Neural cell (in vitro differentiated cells): ENCODE measurements around the gene CAPZA2. TPM values are rescaled to one million over a fixed set of nuclear protein-coding genes. Genes with fewer than 3 reads are reported as not detected.

ENCODE experiments used
- H2AFZ ChIP-seq: fragments of 200-600, 300-800 bp; sonication (generic), shearing (Covaris generic); 2 replicates; pipeline ENCODE4 v1.6.0; 2014; ENCODE audit warnings: low read depth, mild to moderate bottlenecking, antibody characterized with exemption, low read length, moderate library complexity
- H3F3A ChIP-seq: fragments of 200-600 bp; shearing (Covaris generic); 2 replicates; pipeline ENCODE4 v1.6.1; 2016; ENCODE audit warnings: mild to moderate bottlenecking, moderate library complexity, mixed read lengths, antibody characterized with exemption, low read length; ENCODE audit not compliant: insufficient read depth, poor library complexity, severe bottlenecking
- H3K27ac ChIP-seq: fragments of 200-600, 300-800 bp; sonication (generic), shearing (Covaris generic); 2 replicates; pipeline ENCODE4 v1.5.1; 2014; ENCODE audit warnings: mild to moderate bottlenecking, low read length, moderate library complexity
- H3K27me3 ChIP-seq: fragments of 300-800, 200-600 bp; sonication (generic), shearing (Covaris generic); 2 replicates; pipeline ENCODE4 v1.6.0; 2014; ENCODE audit warnings: mild to moderate bottlenecking, low read depth, low read length, moderate library complexity; ENCODE audit not compliant: insufficient read depth
- H3K36me3 ChIP-seq: fragments of 300-800, 200-600 bp; sonication (generic), shearing (Covaris generic); 2 replicates; pipeline ENCODE4 v1.5.1; 2014; ENCODE audit warnings: mild to moderate bottlenecking, antibody characterized with exemption, low read length, moderate library complexity; ENCODE audit not compliant: insufficient read depth
- H3K4me2 ChIP-seq: fragments of 300-800, 200-600 bp; sonication (generic), shearing (Covaris generic); 2 replicates; pipeline ENCODE4 v1.6.0; 2014; ENCODE audit warnings: mild to moderate bottlenecking, low read length
- H3K4me3 ChIP-seq: fragments of 300-800, 200-600 bp; sonication (generic), shearing (Covaris generic); 2 replicates; pipeline ENCODE4 v1.5.1; 2014; ENCODE audit warnings: mild to moderate bottlenecking, low read length, moderate library complexity
- H3K79me2 ChIP-seq: fragments of 200-600 bp; shearing (Covaris generic); replicated peaks from 2 replicates; pipeline ENCODE4 v1.6.0; 2014; ENCODE audit warnings: mild to moderate bottlenecking, low read length, moderate library complexity; ENCODE audit not compliant: insufficient read depth
- H3K9ac ChIP-seq: fragments of 300-800, 200-600 bp; sonication (generic), shearing (Covaris generic); 2 replicates; pipeline ENCODE4 v1.6.1; 2016; ENCODE audit warnings: mild to moderate bottlenecking, low read length, mixed read lengths
- H3K9me2 ChIP-seq: fragments of 200-600 bp; shearing (Covaris generic); 2 replicates; pipeline ENCODE4 v1.6.1; 2016; ENCODE audit warnings: mild to moderate bottlenecking, low read length, mixed read lengths; ENCODE audit not compliant: insufficient read depth
- H3K9me3 ChIP-seq: fragments of 200-600, 300-800 bp; sonication (generic), shearing (Covaris generic); 2 replicates; pipeline ENCODE4 v1.6.1; 2016; ENCODE audit warnings: mild to moderate bottlenecking, mixed run types, low read length, moderate library complexity, mixed read lengths
- H4K20me1 ChIP-seq: fragments of 200-600 bp; shearing (Covaris generic); 2 replicates; pipeline ENCODE4 v1.6.1; 2016; ENCODE audit warnings: mild to moderate bottlenecking, mixed run types; ENCODE audit not compliant: insufficient read depth
- EP300 ChIP-seq: fragments of 450-650 bp; conservative IDR thresholded peaks from 2 replicates; pipeline ENCODE4 v1.6.1; 2014; ENCODE audit warnings: antibody characterized with exemption, mild to moderate bottlenecking, moderate library complexity; ENCODE audit not compliant: poor library complexity, severe bottlenecking
- EZH2 ChIP-seq: fragments of 200-600, 300-800 bp; shearing (Covaris generic), sonication (generic); IDR thresholded peaks from 2 replicates; pipeline ENCODE4 v1.6.1; 2014; ENCODE audit warnings: antibody characterized with exemption, low read length, borderline replicate concordance, mild to moderate bottlenecking; ENCODE audit not compliant: insufficient read depth, poor library complexity, severe bottlenecking
- MXI1 ChIP-seq: fragments of 450-650 bp; conservative IDR thresholded peaks from 2 replicates; pipeline ENCODE4 v1.6.1; 2014; ENCODE audit warnings: antibody characterized with exemption, mild to moderate bottlenecking; ENCODE audit not compliant: poor library complexity, severe bottlenecking
- POLR2AphosphoS5 ChIP-seq: IDR thresholded peaks from 2 replicates; pipeline ENCODE4 v1.6.1; 2012
- RAD21 ChIP-seq: fragments of 450-650 bp; conservative IDR thresholded peaks from 2 replicates; pipeline ENCODE4 v1.6.1; 2014; ENCODE audit warnings: antibody characterized with exemption, mild to moderate bottlenecking, moderate library complexity
- SMC3 ChIP-seq: fragments of 450-650 bp; conservative IDR thresholded peaks from 2 replicates; pipeline ENCODE4 v1.6.1; 2014; ENCODE audit warnings: antibody characterized with exemption, mild to moderate bottlenecking, moderate library complexity; ENCODE audit not compliant: poor library complexity
- TAF1 ChIP-seq: IDR thresholded peaks from 2 replicates; pipeline ENCODE4 v1.6.1; 2012; ENCODE audit warnings: low read depth
- polyA plus RNA-seq: library from polyadenylated mRNA; depleted of rRNA; stranded (reverse); fragments of >200 nt; gene quantifications from 2 replicates; pipeline ENCODE4 v1.2.3, GENCODE V29; 2014
- TF ChIP-seq, protein P1 (sequence below): IDR thresholded peaks from 2 replicates; pipeline ENCODE4 v1.6.1; 2012; ENCODE audit warnings: borderline replicate concordance
- TF ChIP-seq, protein P2 (sequence below): fragments of 450-650 bp; IDR thresholded peaks from 2 replicates; pipeline ENCODE4 v1.5.1; 2014; ENCODE audit warnings: antibody characterized with exemption, mild to moderate bottlenecking, moderate library complexity; ENCODE audit not compliant: poor library complexity, severe bottlenecking

The CAPZA2 gene
- polyA plus RNA-seq, 1 donor from 2014 or later = 191 TPM

DNA sequence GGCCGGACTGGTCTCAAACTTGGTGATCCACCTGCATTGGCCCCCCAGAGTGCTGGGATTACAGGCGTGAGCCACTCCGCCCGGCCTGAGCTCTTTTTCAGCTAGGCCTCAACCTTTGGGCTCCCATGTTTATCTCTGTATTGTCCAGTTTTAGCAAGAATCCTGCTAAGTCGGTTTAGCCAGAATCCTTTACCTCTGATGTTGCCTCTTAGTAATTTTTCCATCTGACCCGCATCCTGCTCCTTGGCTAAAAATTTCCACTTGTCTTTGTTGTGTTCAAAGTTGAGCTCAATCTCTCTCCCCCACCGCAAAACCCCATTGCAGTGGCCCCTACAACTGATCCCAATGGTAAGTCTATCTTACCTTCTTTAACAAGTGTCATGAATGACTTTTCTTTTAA lies 70.2 kb downstream of the CAPZA2 start:
- H3K79me2 ChIP-seq = no peaks in the 10 kb centered on the region
- H3K27ac ChIP-seq = no peak overlapping the region
- no peaks in the 10 kb centered on the region for H3K9me2 ChIP-seq
- H3K27me3 ChIP-seq = no peaks in the 10 kb centered on the region
- H4K20me1 ChIP-seq = no peaks in the 10 kb centered on the region
- no peak overlapping the region for H2AFZ ChIP-seq
- H3K4me2 ChIP-seq = no peak overlapping the region
- no peaks in the 10 kb centered on the region for H3K36me3 ChIP-seq
- TF ChIP-seq POLR2AphosphoS5 (no peak), EP300 (no peak)
- H3K9me3 ChIP-seq = no peaks in the 10 kb centered on the region
- no peak overlapping the region for H3K9ac ChIP-seq
- H3K4me3 ChIP-seq = no peak overlapping the region
- no peaks in the 10 kb centered on the region for H3F3A ChIP-seq

DNA sequence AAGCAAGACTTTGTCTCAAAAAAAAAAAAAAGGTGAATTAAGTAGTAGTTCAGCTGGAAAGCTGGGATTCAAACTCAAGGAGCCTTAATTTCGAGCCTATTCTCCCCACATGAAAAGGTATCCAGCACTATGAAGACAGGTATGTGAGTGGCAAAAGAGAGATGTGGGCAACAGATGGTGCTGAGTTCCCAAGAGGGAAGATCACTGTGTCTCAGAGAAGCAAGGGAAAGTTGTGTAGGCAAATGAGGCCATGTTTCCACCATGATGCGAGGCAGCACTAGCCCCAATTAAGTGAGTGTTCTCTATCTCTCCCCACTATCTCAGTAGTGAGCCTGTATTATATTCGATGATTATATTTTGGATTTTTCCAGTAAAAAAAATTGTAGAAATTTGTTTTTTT lies 71.1 kb downstream of the CAPZA2 start:
- Histone ChIP-seq H2AFZ (no peak overlapping the region), H4K20me1 (no peaks in the 10 kb centered on the region), H3K4me3 (no peak overlapping the region), H3K27ac (no peak overlapping the region), H3K27me3 (no peaks in the 10 kb centered on the region), H3K9ac (no peak overlapping the region), H3K79me2 (no peaks in the 10 kb centered on the region), H3K4me2 (no peak overlapping the region), H3K36me3 (no peaks in the 10 kb centered on the region), H3K9me2 (no peaks in the 10 kb centered on the region), H3K9me3 (no peaks in the 10 kb centered on the region), H3F3A (no peaks in the 10 kb centered on the region)
- no peak for TF ChIP-seq EZH2
- TF ChIP-seq RAD21 = no peak
- no peak for TF ChIP-seq TAF1
- TF ChIP-seq, protein P1, sequence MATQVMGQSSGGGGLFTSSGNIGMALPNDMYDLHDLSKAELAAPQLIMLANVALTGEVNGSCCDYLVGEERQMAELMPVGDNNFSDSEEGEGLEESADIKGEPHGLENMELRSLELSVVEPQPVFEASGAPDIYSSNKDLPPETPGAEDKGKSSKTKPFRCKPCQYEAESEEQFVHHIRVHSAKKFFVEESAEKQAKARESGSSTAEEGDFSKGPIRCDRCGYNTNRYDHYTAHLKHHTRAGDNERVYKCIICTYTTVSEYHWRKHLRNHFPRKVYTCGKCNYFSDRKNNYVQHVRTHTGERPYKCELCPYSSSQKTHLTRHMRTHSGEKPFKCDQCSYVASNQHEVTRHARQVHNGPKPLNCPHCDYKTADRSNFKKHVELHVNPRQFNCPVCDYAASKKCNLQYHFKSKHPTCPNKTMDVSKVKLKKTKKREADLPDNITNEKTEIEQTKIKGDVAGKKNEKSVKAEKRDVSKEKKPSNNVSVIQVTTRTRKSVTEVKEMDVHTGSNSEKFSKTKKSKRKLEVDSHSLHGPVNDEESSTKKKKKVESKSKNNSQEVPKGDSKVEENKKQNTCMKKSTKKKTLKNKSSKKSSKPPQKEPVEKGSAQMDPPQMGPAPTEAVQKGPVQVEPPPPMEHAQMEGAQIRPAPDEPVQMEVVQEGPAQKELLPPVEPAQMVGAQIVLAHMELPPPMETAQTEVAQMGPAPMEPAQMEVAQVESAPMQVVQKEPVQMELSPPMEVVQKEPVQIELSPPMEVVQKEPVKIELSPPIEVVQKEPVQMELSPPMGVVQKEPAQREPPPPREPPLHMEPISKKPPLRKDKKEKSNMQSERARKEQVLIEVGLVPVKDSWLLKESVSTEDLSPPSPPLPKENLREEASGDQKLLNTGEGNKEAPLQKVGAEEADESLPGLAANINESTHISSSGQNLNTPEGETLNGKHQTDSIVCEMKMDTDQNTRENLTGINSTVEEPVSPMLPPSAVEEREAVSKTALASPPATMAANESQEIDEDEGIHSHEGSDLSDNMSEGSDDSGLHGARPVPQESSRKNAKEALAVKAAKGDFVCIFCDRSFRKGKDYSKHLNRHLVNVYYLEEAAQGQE = no peak
- no peak for TF ChIP-seq POLR2AphosphoS5
- TF ChIP-seq, protein P2, sequence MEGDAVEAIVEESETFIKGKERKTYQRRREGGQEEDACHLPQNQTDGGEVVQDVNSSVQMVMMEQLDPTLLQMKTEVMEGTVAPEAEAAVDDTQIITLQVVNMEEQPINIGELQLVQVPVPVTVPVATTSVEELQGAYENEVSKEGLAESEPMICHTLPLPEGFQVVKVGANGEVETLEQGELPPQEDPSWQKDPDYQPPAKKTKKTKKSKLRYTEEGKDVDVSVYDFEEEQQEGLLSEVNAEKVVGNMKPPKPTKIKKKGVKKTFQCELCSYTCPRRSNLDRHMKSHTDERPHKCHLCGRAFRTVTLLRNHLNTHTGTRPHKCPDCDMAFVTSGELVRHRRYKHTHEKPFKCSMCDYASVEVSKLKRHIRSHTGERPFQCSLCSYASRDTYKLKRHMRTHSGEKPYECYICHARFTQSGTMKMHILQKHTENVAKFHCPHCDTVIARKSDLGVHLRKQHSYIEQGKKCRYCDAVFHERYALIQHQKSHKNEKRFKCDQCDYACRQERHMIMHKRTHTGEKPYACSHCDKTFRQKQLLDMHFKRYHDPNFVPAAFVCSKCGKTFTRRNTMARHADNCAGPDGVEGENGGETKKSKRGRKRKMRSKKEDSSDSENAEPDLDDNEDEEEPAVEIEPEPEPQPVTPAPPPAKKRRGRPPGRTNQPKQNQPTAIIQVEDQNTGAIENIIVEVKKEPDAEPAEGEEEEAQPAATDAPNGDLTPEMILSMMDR = no peak
- no peak for TF ChIP-seq MXI1
- TF ChIP-seq EP300 = no peak
- TF ChIP-seq SMC3 = no peak

DNA sequence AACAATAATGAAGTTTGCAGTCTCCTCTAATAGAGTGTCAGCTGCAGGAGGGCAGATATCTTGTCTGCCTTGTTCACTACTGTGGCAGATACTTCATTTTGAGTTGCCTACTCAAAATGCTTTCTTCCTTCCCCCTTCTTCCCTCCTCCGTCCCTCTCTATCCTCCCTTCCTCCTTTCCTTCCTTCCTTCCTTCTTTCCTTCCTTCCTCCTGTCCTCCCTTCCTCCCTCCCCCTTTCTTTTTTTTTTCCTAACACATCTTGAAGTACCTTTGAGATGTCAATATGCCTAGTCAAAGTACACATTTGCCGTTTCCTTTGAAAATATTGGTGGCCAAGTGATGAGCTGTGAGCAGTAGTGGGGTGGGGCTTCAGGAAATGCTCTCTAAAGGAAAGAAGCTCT lies 72.2 kb downstream of the CAPZA2 start:
- no peak overlapping the region for H3K4me2 ChIP-seq
- no peaks in the 10 kb centered on the region for H3K79me2 ChIP-seq
- no peaks in the 10 kb centered on the region for H3K27me3 ChIP-seq
- H4K20me1 ChIP-seq = no peaks in the 10 kb centered on the region
- H3K9me3 ChIP-seq = no peaks in the 10 kb centered on the region
- no peaks in the 10 kb centered on the region for H3F3A ChIP-seq
- no peak overlapping the region for H3K9ac ChIP-seq
- no peak overlapping the region for H2AFZ ChIP-seq
- TF ChIP-seq MXI1 (no peak), POLR2AphosphoS5 (no peak), SMC3 (no peak), EZH2 (no peak), EP300 (no peak), RAD21 (no peak), TAF1 (no peak)
- TF ChIP-seq, protein P2 = no peak
- TF ChIP-seq, protein P1 = no peak
- no peaks in the 10 kb centered on the region for H3K9me2 ChIP-seq
- no peak overlapping the region for H3K27ac ChIP-seq
- H3K4me3 ChIP-seq = no peak overlapping the region
- H3K36me3 ChIP-seq = no peaks in the 10 kb centered on the region
